Parathyroid adenoma (tissue), 2 donors: ENCODE measurements around the gene MB21D2.

Experiments
- H2AFZ ChIP-seq: fragments of 300-600 bp; sonication (generic); one replicate; pipeline ENCODE4 v1.7.0; 2017; ENCODE audit warnings: antibody characterized with exemption, mild to moderate bottlenecking
- H3K27ac ChIP-seq: fragments of 300-600 bp; sonication (generic); one replicate; pipeline ENCODE4 v1.7.0; 2017
- H3K27me3 ChIP-seq: fragments of 300-600 bp; sonication (generic); one replicate; pipeline ENCODE4 v1.7.0; 2017; ENCODE audit warnings: low read length; ENCODE audit not compliant: control insufficient read depth, insufficient read depth
- H3K36me3 ChIP-seq: fragments of 300-600 bp; sonication (generic); one replicate; pipeline ENCODE4 v1.7.0; 2017; ENCODE audit warnings: low read length; ENCODE audit not compliant: control insufficient read depth, insufficient read depth
- H3K4me1 ChIP-seq: fragments of 300-600 bp; sonication (generic); one replicate; pipeline ENCODE4 v1.7.0; 2017; ENCODE audit warnings: control low read depth
- H3K4me2 ChIP-seq: fragments of 300-600 bp; sonication (generic); one replicate; pipeline ENCODE4 v1.7.0; 2017; ENCODE audit warnings: low read length
- H3K4me3 ChIP-seq: fragments of 300-600 bp; sonication (generic); one replicate; pipeline ENCODE4 v1.7.0; 2017; ENCODE audit warnings: low read depth, low read length
- H3K79me2 ChIP-seq: fragments of 300-600 bp; sonication (generic); one replicate; pipeline ENCODE4 v1.7.0; 2017; ENCODE audit warnings: control low read depth
- H3K9ac ChIP-seq: fragments of 300-600 bp; sonication (generic); one replicate; pipeline ENCODE4 v1.7.0; 2017; ENCODE audit warnings: mild to moderate bottlenecking
- H3K9me3 ChIP-seq: fragments of 300-600 bp; sonication (generic); one replicate; pipeline ENCODE4 v1.7.0; 2017; ENCODE audit warnings: low read length; ENCODE audit not compliant: control insufficient read depth
- CTCF ChIP-seq: fragments of 300-600 bp; sonication (generic); IDR thresholded peaks from one replicate; pipeline ENCODE4 v1.7.0; 2017; ENCODE audit warnings: antibody characterized with exemption, mild to moderate bottlenecking
- donor health status: primary hyperparathyroidism.

MB21D2 gene

DNA sequence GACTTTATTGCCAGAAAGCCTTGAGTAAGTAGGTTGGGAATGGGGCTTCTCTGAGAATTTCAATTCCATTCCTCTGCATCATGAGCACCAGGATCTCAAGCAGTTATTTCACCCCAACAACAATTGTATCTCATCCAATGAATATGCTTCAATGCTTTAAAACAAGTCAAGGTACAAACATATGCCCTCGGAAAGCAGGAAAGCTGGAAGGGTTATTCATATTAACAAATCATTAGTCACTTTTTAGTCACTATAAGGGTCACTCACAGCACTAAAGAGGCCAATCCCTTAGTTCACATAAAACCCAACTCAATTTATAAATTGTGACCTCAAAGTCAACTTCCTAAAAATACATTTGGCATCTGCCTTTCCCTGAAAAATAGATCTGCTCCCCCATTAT is 16.2 kb downstream of the MB21D2 start:
- no peak overlapping the region for H3K9ac ChIP-seq
- H3K9me3 ChIP-seq = no peaks in the 10 kb centered on the region
- no peak overlapping the region for H2AFZ ChIP-seq
- no peak overlapping the region for H3K4me3 ChIP-seq
- H3K36me3 ChIP-seq = no peaks in the 10 kb centered on the region
- no peak for TF ChIP-seq CTCF
- H3K4me2 ChIP-seq = no peak overlapping the region
- peaks cover under 1% of the 10 kb centered on the region for H3K4me1 ChIP-seq
- H3K27ac ChIP-seq = no peak overlapping the region
- no peaks in the 10 kb centered on the region for H3K27me3 ChIP-seq
- peaks cover 11% of the 10 kb centered on the region for H3K79me2 ChIP-seq

GRCh38 chr3:192899540-192899982 is 18.1 kb downstream of the MB21D2 start:
- Histone ChIP-seq H3K79me2 (peaks cover 9% of the 10 kb centered on the region), H3K4me1 (no peaks in the 10 kb centered on the region), H3K9me3 (no peaks in the 10 kb centered on the region)

GRCh38 chr3:192897005-192897404 is 20.7 kb downstream of the MB21D2 start:
- H2AFZ ChIP-seq = no peak overlapping the region
- H3K27me3 ChIP-seq = no peaks in the 10 kb centered on the region
- H3K4me1 ChIP-seq = no peaks in the 10 kb centered on the region
- H3K9me3 ChIP-seq = no peaks in the 10 kb centered on the region
- H3K36me3 ChIP-seq = no peaks in the 10 kb centered on the region
- H3K79me2 ChIP-seq = no peaks in the 10 kb centered on the region
- no peak overlapping the region for H3K4me3 ChIP-seq
- no peak overlapping the region for H3K4me2 ChIP-seq
- H3K27ac ChIP-seq = no peak overlapping the region
- no peak for TF ChIP-seq CTCF
- H3K9ac ChIP-seq = no peak overlapping the region

More at GRCh38 chr3:192899540-192899982, 18.1 kb downstream of the MB21D2 start:
- Histone ChIP-seq H3K27ac (no peak overlapping the region), H3K36me3 (no peaks in the 10 kb centered on the region), H3K4me3 (no peak overlapping the region), H3K9ac (no peak overlapping the region), H3K4me2 (no peak overlapping the region), H2AFZ (no peak overlapping the region), H3K27me3 (no peaks in the 10 kb centered on the region)
- no peak for TF ChIP-seq CTCF

DNA sequence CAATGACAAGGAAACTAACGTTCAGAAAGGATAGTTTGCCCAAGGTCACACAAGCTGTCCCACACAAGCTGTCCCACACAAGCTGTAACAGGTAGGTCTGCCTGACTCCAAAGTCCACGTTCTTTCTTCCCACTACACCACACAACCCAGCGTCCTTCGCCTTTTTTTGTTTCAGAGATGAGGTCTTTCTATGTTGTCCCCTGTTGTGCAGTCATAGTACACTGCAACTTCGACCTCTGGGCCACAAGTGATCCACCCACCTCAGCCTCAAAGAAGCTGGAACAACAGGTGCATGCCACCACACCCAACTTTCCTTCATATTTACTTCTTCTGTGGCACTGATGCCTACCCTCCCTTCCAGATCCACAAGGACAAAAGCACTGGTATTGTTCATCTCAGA is 21.4 kb downstream of the MB21D2 start:
- Histone ChIP-seq H3K27ac (no peak overlapping the region), H3K27me3 (no peaks in the 10 kb centered on the region), H3K36me3 (no peaks in the 10 kb centered on the region), H3K4me2 (no peak overlapping the region), H3K4me3 (no peak overlapping the region), H3K79me2 (no peaks in the 10 kb centered on the region), H3K9ac (no peak overlapping the region), H2AFZ (no peak overlapping the region), H3K4me1 (no peaks in the 10 kb centered on the region), H3K9me3 (no peaks in the 10 kb centered on the region)
- no peak for TF ChIP-seq CTCF

- H3K27me3 ChIP-seq = no peaks in the 10 kb centered on the region
- H3K36me3 ChIP-seq = no peaks in the 10 kb centered on the region
- H3K9me3 ChIP-seq = no peaks in the 10 kb centered on the region
- no peak for TF ChIP-seq CTCF
- H3K27ac ChIP-seq = no peak overlapping the region
- H3K79me2 ChIP-seq = no peaks in the 10 kb centered on the region
- H3K4me1 ChIP-seq = no peaks in the 10 kb centered on the region
- no peak overlapping the region for H3K4me2 ChIP-seq
- H3K4me3 ChIP-seq = no peak overlapping the region
- no peak overlapping the region for H3K9ac ChIP-seq
- H2AFZ ChIP-seq = no peak overlapping the region
Observed at GRCh38 chr3:192894676-192895075, 23.0 kb downstream of the MB21D2 start.
